ENCODE measurements around the gene PREX1. TPM values are rescaled to one million over a fixed set of nuclear protein-coding genes. Genes with fewer than 3 reads are reported as not detected.

PREX1 gene
- total and polyA plus RNA-seq, 3 donors from 2014 or later = 18.0 to 36.5 (median 27.1) TPM

GRCh38 chr20:48711696-48712464 is 115.9 kb downstream of the PREX1 start:
- Histone ChIP-seq H3K4me1 (no peaks in the 10 kb centered on the region), H3K36me3 (ENCODE audit: low read depth, missing control alignments) (no peaks in the 10 kb centered on the region), H3K9me3 (no peaks in the 10 kb centered on the region), H3K27ac (no peak overlapping the region), H3K27me3 (no peaks in the 10 kb centered on the region), H3K4me3 (no peak overlapping the region)
- no peak for DNase-seq
- 81 to 88% methylated on average over 10 of the region's 10 CpGs for WGBS, 2 donors
- TF ChIP-seq, protein P1, sequence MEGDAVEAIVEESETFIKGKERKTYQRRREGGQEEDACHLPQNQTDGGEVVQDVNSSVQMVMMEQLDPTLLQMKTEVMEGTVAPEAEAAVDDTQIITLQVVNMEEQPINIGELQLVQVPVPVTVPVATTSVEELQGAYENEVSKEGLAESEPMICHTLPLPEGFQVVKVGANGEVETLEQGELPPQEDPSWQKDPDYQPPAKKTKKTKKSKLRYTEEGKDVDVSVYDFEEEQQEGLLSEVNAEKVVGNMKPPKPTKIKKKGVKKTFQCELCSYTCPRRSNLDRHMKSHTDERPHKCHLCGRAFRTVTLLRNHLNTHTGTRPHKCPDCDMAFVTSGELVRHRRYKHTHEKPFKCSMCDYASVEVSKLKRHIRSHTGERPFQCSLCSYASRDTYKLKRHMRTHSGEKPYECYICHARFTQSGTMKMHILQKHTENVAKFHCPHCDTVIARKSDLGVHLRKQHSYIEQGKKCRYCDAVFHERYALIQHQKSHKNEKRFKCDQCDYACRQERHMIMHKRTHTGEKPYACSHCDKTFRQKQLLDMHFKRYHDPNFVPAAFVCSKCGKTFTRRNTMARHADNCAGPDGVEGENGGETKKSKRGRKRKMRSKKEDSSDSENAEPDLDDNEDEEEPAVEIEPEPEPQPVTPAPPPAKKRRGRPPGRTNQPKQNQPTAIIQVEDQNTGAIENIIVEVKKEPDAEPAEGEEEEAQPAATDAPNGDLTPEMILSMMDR (IDR thresholded peaks at IDR 0.05) = no peak
- no peak for TF ChIP-seq POLR2A (IDR thresholded peaks at IDR 0.05)
- intact Hi-C loops (cut with DNase I; ENCODE audit: low total_unique reads) = no loop called here

GRCh38 chr20:48711044-48711428 is 116.8 kb downstream of the PREX1 start:
- WGBS, 2 donors = 75 to 87% methylated on average over 3 to 4 of the region's 4 CpGs
- Histone ChIP-seq H3K27me3 (no peaks in the 10 kb centered on the region), H3K9me3 (no peaks in the 10 kb centered on the region), H3K27ac (no peak overlapping the region), H3K36me3 (ENCODE audit: low read depth, missing control alignments) (no peaks in the 10 kb centered on the region), H3K4me1 (no peaks in the 10 kb centered on the region), H3K4me3 (no peak overlapping the region)
- intact Hi-C loops (cut with DNase I; ENCODE audit: low total_unique reads) = no loop called here
- no peak for DNase-seq
- TF ChIP-seq, protein P1 (IDR thresholded peaks at IDR 0.05) = no peak

GRCh38 chr20:48710341-48711043 is 117.3 kb downstream of the PREX1 start:
- TF ChIP-seq, protein P1 (IDR thresholded peaks at IDR 0.05) = no peak
- TF ChIP-seq POLR2A (IDR thresholded peaks at IDR 0.05) = no peak
- Histone ChIP-seq H3K27me3 (no peaks in the 10 kb centered on the region), H3K4me1 (no peaks in the 10 kb centered on the region), H3K36me3 (ENCODE audit: low read depth, missing control alignments) (no peaks in the 10 kb centered on the region), H3K27ac (no peak overlapping the region), H3K9me3 (no peaks in the 10 kb centered on the region), H3K4me3 (no peak overlapping the region)
- no peak for DNase-seq
- 96 to 97% methylated on average over 15 of the region's 15 CpGs for WGBS, 2 donors
- intact Hi-C loops (cut with DNase I; ENCODE audit: low total_unique reads) = no loop called here

DNA sequence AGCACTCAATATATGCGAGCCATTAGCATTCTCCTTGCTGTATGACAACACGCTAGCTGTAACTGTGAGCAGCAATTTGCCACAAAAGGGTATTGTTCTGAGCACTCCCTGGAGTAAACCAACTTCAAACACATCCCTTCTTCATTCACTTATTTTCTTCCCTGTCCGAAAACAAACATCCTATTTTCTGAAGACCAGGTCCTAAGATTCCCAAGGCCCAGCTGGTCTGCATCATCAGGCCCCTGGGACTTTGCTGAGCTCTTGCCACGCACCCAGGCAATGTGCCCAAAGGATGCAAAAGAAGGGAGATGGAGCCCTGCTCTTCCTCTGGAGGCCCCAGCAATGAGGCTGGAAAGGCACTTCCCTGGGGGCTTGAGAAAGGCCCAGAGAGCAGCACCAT is 118.1 kb downstream of the PREX1 start:
- 75 to 87% methylated on average over 4 of the region's 4 CpGs for WGBS, 2 donors
- Histone ChIP-seq H3K9me3 (no peaks in the 10 kb centered on the region), H3K4me3 (no peak overlapping the region)

More for the DNA sequence above, 118.1 kb downstream of the PREX1 start:
- no peaks in the 10 kb centered on the region for H3K36me3 ChIP-seq (ENCODE audit: low read depth, missing control alignments)
- intact Hi-C loops (cut with DNase I; ENCODE audit: low total_unique reads) = no loop called here
- no peak for DNase-seq
- H3K27me3 ChIP-seq = no peaks in the 10 kb centered on the region
- TF ChIP-seq POLR2A (IDR thresholded peaks at IDR 0.05) = no peak
- TF ChIP-seq, protein P1 (IDR thresholded peaks at IDR 0.05) = no peak
- H3K27ac ChIP-seq = no peak overlapping the region
- no peaks in the 10 kb centered on the region for H3K4me1 ChIP-seq
